Measurements from ENCODE around the gene CIITA. TPM values are rescaled to one million over a fixed set of nuclear protein-coding genes. Genes with fewer than 3 reads are reported as not detected.
A peak's percentile ranks its signal among the peaks of the same experiment; 100 is the strongest.

CIITA gene
- total RNA-seq, 2 donors from 2014 or later, result 13.3 to 104 TPM

DNA sequence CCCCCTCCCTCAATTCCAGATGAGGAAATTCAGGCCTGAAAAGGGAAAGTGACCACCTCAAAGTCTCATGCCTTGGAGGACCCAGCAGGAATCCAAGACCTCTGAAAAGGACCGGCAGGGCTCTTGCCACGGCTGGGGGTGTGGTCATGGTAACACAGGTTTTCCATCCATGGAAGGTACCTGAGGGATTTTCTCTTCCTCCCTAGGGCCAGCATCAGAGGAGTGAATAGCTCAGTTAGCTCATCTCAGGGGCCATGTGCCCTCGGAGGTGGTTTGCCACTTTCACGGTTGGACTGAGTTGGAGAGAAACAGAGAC is 1.3 kb downstream of the CIITA start:
- Mint-ChIP-seq H3K27me3 (peaks cover 0 to 8% of the 10 kb centered on the region in 2 donors), H3K4me1 (ENCODE audit: low read depth in 2 of 2) (peaks cover 58 to 66% of the 10 kb centered on the region in 2 donors), H3K36me3 (no peaks in the 10 kb centered on the region), H3K4me3 (peak overlapping the region; percentile 83), H3K27ac (peak overlapping the region; percentile 15 to 81), H3K9me3 (no peaks in the 10 kb centered on the region)
- ATAC-seq (no peak), DNase-seq (ENCODE audit: low spot score) (no peak)

DNA sequence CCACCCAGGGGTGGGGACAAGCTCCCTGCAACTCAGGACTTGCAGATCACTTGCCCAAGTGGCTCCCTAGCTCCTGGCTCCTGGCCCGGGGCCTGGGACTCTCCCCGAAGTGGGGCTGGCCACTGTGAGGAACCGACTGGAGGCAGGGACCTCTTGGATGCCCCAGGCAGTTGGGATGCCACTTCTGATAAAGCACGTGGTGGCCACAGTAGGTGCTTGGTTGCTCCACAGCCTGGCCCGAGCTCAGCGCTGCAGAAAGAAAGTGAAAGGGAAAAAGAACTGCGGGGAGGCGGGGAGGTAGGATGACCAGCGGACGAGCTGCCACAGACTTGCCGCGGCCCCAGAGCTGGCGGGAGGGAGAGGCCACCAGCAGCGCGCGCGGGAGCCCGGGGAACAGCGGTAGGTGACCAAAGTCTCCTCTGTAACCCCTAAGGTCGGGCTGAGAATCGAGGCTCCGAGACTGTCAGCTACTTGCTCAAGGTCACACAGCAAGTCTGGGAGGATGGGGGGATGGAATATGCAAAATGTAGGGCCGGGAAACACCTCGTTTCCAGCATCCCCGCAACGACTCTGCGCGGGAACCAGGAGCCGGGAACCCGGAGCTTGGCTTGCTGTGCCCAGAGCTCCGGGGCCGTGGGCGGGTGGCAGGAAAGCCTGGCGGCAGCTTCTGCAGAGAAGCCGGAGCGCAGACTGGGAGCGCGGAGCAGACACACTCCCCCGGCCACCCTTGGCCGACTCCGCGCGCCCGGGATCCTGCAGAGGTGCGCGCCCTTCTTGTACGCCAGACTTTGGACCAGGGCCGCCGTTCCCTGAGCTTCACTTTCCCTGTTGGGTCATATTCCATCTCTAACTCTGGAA is 1.9 kb downstream of the CIITA start:
- Mint-ChIP-seq H3K27ac (peak overlapping the region; percentile 15 to 81), H3K4me1 (ENCODE audit: low read depth in 2 of 2) (peaks cover 58 to 68% of the 10 kb centered on the region in 2 donors), H3K27me3 (peaks cover 0 to 8% of the 10 kb centered on the region in 2 donors), H3K9me3 (no peaks in the 10 kb centered on the region), H3K36me3 (no peaks in the 10 kb centered on the region), H3K4me3 (peak overlapping the region; percentile 83)
- DNase-seq (ENCODE audit: low spot score) (peak; percentile 81), ATAC-seq (peak; percentile 45 to 83)

DNA sequence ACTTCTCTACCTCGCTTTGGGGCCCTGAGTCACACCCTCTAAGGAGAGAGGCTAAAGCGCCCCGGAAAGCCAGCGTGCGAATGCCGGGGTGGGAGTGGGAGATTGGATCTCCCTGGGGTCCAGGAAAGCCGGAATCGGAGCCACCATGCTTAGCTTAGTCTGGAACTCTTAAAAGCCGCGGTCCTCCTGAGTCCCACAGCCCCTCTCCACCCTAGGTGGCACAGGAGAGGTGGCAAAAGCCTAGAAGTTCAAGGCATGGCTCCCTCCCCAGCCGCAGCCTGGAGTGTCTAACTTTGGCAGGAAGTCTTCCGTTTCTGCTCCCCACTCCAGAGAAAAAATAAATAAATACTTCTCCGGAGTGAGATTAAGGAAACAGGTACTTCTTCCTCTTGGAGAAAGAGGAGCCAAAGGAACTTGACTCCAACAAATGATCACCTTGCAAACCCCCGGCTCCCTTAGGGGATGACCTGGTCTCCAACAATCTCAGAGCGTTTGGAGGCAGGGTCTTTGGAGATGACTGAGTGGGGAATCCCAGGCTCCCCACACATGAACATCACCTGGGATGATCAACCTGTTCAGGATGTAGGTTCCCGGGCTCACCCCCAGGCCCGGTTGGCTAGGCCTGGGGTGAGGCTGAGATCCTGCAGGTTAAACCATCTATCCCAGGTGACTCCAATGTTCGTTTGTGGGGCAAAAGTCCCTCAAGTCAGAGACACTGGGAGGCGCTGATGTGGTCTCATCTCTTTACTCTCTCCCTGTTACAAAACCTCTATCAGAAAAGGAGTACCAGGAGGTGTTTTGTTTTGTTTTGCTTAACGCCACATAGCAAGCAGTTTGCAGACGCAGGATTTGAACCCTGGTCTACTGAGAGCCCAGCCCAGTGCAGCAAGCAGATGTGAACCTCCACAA is 2.9 kb downstream of the CIITA start:
- DNase-seq (ENCODE audit: low spot score), result no peak
- H3K27me3 Mint-ChIP-seq, result peaks cover 0 to 5% of the 10 kb centered on the region in 2 donors
- no peaks in the 10 kb centered on the region for H3K36me3 Mint-ChIP-seq
- no peak for ATAC-seq
- H3K27ac Mint-ChIP-seq, result peak overlapping the region in 1 of 2 donors; percentile 81
- no peaks in the 10 kb centered on the region for H3K9me3 Mint-ChIP-seq
- H3K4me1 Mint-ChIP-seq (ENCODE audit: low read depth in 2 of 2), result peaks cover 54 to 71% of the 10 kb centered on the region in 2 donors
- peak overlapping the region; percentile 83 for H3K4me3 Mint-ChIP-seq

DNA sequence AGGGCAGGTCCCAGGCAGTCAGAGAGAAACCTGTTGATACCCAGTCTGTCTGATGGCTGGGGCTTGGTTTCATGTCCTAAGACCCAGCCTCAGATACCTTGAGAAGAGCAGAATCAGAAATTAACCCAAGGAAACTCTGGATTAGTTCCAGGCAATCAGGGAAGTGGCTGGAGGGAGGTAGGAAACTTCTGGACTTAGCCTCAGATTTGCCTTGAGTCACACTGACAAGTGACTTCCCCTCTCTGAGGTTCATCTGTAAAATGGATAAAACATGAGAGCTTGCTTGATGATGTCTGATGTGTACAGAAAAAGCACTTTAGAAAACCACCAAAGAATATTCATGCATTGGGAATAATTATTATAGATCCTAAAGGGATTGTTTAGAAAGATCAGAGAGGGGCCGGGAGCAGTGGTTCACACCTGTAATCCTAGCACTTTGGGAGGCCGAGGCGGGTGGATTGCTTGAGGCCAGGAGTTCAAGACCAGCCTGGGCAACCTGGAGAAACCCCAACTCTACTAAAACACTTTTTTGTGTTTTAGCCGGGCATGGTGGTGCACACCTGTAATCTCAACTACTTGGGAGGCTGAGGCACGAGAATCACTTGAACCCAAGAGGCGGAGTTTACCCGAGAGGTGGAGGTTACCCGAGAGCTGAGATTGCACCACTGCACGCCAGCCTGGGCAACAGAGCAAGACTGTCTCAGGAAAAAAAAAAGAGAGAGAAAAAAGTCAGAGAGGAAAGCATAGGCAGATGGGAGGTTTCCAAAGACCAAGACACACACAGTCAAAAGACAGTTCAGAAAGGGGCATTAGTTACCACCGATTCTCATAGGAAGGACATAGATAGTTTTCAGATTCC is 3.8 kb downstream of the CIITA start:
- H3K4me1 Mint-ChIP-seq (ENCODE audit: low read depth in 2 of 2), result peaks cover 52 to 71% of the 10 kb centered on the region in 2 donors
- peak; percentile 32 for DNase-seq (ENCODE audit: low spot score)
- H3K4me3 Mint-ChIP-seq, result peak overlapping the region; percentile 68
- peaks cover 0 to 3% of the 10 kb centered on the region in 2 donors for H3K27me3 Mint-ChIP-seq
- ATAC-seq, result no peak
- H3K36me3 Mint-ChIP-seq, result no peaks in the 10 kb centered on the region
- no peaks in the 10 kb centered on the region for H3K9me3 Mint-ChIP-seq
- H3K27ac Mint-ChIP-seq, result peak overlapping the region in 1 of 2 donors; percentile 33

DNA sequence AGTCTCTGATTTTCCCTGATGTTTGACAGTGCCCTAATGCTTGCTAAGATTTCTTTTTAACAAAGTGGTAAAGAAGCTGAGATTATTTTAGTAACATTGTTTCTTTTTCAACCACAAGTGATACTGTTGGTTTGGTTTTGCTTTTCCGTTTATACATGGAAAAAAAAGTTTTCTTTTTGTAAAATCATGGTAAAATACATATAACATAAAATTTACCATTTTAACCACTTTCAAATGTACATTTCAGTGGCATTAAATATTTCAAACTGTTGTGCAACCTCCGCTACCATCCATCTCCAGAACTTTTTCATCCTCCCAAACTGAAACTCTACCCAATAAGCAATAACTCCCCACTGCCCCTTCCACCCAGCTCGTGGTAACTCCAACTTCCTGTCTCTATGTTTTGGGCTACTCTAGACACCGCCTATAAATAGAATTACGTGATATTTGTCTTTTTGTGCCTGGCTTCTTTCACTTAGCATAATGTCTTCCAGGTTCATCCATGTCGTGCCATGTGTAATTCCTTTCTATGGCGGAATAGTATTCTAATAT is 4.6 kb downstream of the CIITA start:
- H3K4me1 Mint-ChIP-seq (ENCODE audit: low read depth in 2 of 2), result peaks cover 46 to 72% of the 10 kb centered on the region in 2 donors
- ATAC-seq (no peak), DNase-seq (ENCODE audit: low spot score) (peak; percentile 31)
- H3K27me3 Mint-ChIP-seq, result peaks cover 0 to 3% of the 10 kb centered on the region in 2 donors
- H3K4me3 Mint-ChIP-seq, result peak overlapping the region; percentile 68
- H3K27ac Mint-ChIP-seq, result peak overlapping the region; percentile 33 to 56
- no peaks in the 10 kb centered on the region for H3K9me3 Mint-ChIP-seq
- no peaks in the 10 kb centered on the region for H3K36me3 Mint-ChIP-seq

DNA sequence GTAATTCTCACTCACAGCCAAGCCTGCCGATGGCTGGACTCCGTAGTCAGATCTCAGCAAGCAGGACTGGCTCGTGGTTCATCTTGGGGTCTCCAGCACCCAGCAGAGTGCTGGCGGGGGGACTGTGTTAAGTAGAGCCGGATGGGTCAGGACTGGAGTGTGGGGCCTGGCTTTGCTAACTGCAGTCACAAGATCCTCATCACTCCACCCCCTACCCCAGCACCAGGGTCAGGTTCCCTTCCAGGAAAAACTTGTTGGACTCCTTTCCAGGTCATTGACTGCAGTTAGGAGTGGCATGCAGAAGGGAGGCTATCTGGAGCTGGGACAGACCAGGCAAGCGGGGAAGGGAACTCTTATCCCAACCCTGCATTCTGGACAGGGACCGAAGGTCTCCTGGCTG is 6.0 kb downstream of the CIITA start:
- ATAC-seq (no peak), DNase-seq (ENCODE audit: low spot score) (peak; percentile 34)
- no peak overlapping the region for H3K27ac Mint-ChIP-seq
- no peaks in the 10 kb centered on the region for H3K9me3 Mint-ChIP-seq
- no peaks in the 10 kb centered on the region for H3K27me3 Mint-ChIP-seq
- no peak overlapping the region for H3K4me3 Mint-ChIP-seq
- no peaks in the 10 kb centered on the region for H3K36me3 Mint-ChIP-seq
- peaks cover 36 to 64% of the 10 kb centered on the region in 2 donors for H3K4me1 Mint-ChIP-seq (ENCODE audit: low read depth in 2 of 2)

DNA sequence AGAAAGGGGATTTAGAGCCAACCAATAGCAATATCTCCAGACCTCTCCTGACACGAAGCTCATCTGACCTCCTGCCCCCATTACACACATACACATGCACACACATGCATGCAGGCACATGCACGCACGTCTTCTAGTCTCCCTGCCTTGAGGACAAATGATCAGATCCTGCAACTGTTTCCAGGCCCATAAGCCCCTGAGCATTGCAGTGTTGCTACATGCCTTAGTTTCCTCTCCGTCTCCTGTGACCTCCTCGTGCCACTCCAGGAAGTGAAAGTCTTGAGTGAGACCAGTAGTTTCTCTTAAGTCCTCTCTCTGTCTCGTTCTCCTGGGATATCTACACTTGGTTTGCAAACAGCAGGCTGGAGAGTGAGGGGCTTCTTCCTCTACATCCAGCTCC is 8.2 kb downstream of the CIITA start:
- Mint-ChIP-seq H3K4me1 (ENCODE audit: low read depth in 2 of 2) (peaks cover 26 to 61% of the 10 kb centered on the region in 2 donors), H3K36me3 (no peaks in the 10 kb centered on the region), H3K27me3 (no peaks in the 10 kb centered on the region)

DNA sequence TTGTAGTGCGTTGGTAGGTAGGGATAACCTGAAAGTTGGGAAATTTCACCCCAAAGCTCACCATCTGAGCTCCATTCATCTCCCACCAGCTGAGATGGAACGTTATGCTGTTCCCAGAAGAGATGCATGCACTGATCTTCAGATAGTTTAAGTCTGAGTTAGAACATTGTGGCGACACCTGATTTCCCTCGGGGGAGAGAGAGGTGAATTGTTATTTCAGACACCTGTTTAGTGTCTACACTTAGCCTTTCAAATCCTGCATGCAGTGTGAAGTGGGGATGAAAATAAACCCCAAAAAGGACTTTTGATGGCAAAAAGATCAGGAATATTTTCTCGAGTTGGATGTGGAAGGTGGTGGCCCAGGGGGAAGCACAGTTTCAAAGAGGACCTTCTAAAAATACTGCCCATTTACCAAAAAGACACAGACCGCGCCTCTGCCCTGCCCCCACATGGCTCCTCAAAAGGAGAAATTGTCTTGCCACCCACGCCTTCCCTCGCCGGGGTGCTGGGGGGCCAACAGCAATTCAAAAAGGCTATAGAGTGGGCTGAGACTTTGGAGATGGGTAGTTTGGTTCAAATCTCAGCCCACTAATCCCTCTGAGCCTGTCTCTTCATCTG is 11.4 kb downstream of the CIITA start:
- DNase-seq (ENCODE audit: low spot score), result peak; percentile 29
- H3K27ac Mint-ChIP-seq, result no peak overlapping the region
- H3K4me3 Mint-ChIP-seq, result no peak overlapping the region
- no peaks in the 10 kb centered on the region for H3K9me3 Mint-ChIP-seq
- H3K4me1 Mint-ChIP-seq (ENCODE audit: low read depth in 2 of 2), result peaks cover 9 to 41% of the 10 kb centered on the region in 2 donors
- H3K27me3 Mint-ChIP-seq, result no peaks in the 10 kb centered on the region
- no peaks in the 10 kb centered on the region for H3K36me3 Mint-ChIP-seq
- no peak for ATAC-seq

More for the DNA sequence above, 8.2 kb downstream of the CIITA start:
- no peak overlapping the region for H3K4me3 Mint-ChIP-seq
- no peak overlapping the region for H3K27ac Mint-ChIP-seq
- ATAC-seq, result no peak
- DNase-seq (ENCODE audit: low spot score), result no peak
- H3K9me3 Mint-ChIP-seq, result no peaks in the 10 kb centered on the region

DNA sequence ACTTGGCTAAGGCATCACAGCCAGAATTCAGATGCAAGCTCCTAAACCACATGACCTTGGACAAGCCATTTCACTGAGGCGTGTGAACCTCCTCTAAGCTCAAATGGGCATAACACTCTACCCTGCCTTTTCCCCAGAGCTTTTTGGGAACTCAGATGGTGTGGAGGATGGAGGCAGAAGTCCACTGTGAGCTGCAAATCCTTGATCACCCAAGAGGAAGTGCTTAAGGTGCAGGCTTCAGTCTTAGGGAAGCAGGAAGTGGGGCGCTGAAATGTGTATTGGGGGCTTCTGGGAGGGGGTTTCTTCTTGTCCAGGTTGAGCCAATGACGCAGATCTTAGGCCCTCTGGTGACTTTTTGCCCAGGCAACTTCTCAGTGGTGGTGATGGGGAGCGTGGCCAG is 12.9 kb downstream of the CIITA start:
- DNase-seq (ENCODE audit: low spot score) (no peak), ATAC-seq (no peak)
- no peaks in the 10 kb centered on the region for H3K36me3 Mint-ChIP-seq
- no peaks in the 10 kb centered on the region for H3K9me3 Mint-ChIP-seq
- H3K27me3 Mint-ChIP-seq, result no peaks in the 10 kb centered on the region
- H3K27ac Mint-ChIP-seq, result no peak overlapping the region
- no peak overlapping the region for H3K4me3 Mint-ChIP-seq
- peaks cover 9 to 32% of the 10 kb centered on the region in 2 donors for H3K4me1 Mint-ChIP-seq (ENCODE audit: low read depth in 2 of 2)

DNA sequence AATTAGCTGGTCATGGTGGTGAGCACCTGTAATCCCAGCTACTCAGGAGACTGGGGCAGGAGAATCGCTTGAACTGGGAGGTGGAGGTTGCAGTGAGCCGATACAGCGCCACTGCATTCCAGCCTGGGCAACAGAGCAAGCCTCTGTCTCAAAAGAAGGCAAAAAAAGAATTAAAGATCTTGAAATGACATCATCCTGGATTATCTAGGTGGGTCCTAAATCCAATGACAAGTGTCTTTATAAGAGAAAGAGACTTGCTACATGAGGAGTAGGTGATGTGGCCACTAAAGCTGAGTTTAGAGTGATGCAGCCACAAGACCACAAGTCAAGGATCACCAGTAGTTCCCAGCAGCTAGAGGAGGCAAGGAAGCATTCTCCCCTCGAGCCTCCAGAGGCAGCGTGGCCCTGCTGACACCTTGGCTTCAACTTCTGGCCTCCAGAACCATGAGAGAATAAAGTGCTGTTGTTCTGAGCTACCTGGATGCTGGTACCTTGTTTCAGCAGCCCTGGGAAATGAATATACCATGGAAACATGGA is 15.8 kb downstream of the CIITA start:
- Mint-ChIP-seq H3K9me3 (no peaks in the 10 kb centered on the region), H3K27ac (no peak overlapping the region), H3K36me3 (peaks cover 6% of the 10 kb centered on the region), H3K4me1 (ENCODE audit: low read depth in 2 of 2) (peaks cover 8 to 20% of the 10 kb centered on the region in 2 donors), H3K27me3 (no peaks in the 10 kb centered on the region), H3K4me3 (no peak overlapping the region)
- ATAC-seq (no peak), DNase-seq (ENCODE audit: low spot score) (no peak)

DNA sequence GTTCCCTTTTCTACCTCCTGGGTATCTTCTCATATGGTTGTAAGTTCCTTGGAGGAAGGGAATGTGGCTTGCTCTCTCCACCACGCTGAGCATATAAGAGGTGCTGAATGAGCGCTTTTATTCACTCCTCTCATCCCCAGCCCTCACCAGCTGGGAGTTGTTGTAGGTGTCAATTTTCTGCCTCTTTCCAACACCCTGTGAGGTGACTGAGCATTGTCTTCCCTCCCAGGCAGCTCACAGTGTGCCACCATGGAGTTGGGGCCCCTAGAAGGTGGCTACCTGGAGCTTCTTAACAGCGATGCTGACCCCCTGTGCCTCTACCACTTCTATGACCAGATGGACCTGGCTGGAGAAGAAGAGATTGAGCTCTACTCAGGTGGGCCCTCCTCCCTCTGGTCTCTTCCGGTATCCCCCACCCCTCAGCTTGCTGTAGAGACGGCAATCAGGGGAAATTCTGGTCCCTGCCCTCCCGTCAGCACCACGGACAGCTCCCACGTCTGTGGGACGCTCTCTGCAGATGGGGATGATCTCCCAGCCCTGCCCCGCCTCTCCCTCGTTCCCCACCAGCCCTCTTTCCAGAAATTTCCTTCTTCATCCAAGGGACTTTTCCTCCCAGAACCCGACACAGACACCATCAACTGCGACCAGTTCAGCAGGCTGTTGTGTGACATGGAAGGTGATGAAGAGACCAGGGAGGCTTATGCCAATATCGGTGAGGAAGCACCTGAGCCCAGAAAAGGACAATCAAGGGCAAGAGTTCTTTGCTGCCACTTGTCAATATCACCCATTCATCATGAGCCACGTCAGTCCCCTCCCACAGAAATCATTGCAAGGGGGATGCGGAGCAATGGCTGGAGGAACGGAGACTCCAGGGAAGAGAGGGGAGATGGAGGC is 18.3 kb downstream of the CIITA start:
- no peaks in the 10 kb centered on the region for H3K9me3 Mint-ChIP-seq
- DNase-seq (ENCODE audit: low spot score) (no peak), ATAC-seq (no peak)
- no peak overlapping the region for H3K27ac Mint-ChIP-seq
- H3K27me3 Mint-ChIP-seq, result no peaks in the 10 kb centered on the region
- peaks cover 8 to 18% of the 10 kb centered on the region in 2 donors for H3K4me1 Mint-ChIP-seq (ENCODE audit: low read depth in 2 of 2)
- H3K4me3 Mint-ChIP-seq, result no peak overlapping the region
- H3K36me3 Mint-ChIP-seq, result peaks cover 18% of the 10 kb centered on the region

DNA sequence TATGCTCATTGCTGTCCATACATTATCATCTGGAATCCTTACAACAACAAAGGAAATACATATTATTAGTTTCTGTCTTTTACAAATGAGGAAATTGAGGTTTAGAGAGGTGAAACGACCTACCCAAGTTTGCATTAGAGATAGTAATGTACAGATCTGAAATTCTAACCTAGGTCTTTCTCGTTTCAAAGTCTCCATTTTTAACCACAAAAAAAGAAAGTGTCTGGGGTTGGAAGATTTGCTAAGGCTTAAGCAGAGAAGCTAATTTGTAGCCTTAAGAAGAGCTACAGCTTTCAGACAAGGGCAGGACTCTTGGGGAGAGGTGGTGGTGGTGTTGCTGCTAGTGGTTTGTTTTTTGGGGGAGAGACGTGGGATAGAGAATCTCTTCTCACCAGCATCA is 19.2 kb downstream of the CIITA start:
- H3K27ac Mint-ChIP-seq, result no peak overlapping the region
- H3K4me3 Mint-ChIP-seq, result no peak overlapping the region
- DNase-seq (ENCODE audit: low spot score) (no peak), ATAC-seq (no peak)
- H3K36me3 Mint-ChIP-seq, result peaks cover 18% of the 10 kb centered on the region
- H3K9me3 Mint-ChIP-seq, result no peaks in the 10 kb centered on the region
- peaks cover 8 to 18% of the 10 kb centered on the region in 2 donors for H3K4me1 Mint-ChIP-seq (ENCODE audit: low read depth in 2 of 2)
- no peaks in the 10 kb centered on the region for H3K27me3 Mint-ChIP-seq

Data from natural killer cell treated with Interleukin-12 subunit alpha and Interleukin-12 subunit beta and Interleukin-15 and Interleukin-18, amount 100 ng/mL, for 72 hours (primary cell).